SKM-1 treated with dmso at 0.1 percent for 144 hours (cell line): ENCODE data around the gene SPINK5.

Source experiments
- DNase-seq: peaks from one replicate; lab custom pipeline; 2025; ENCODE audit not compliant: unreplicated experiment; lab: John Stamatoyannopoulos, UW

SPINK5 gene

GRCh38 chr5:148090773-148091250 is 27.0 kb downstream of the SPINK5 start:
- DNase-seq = no peak

- DNase-seq = no peak
Observed at GRCh38 chr5:148091991-148092964, 28.5 kb downstream of the SPINK5 start.

GRCh38 chr5:148094336-148094735 is 30.6 kb downstream of the SPINK5 start:
- DNase-seq = no peak

DNA sequence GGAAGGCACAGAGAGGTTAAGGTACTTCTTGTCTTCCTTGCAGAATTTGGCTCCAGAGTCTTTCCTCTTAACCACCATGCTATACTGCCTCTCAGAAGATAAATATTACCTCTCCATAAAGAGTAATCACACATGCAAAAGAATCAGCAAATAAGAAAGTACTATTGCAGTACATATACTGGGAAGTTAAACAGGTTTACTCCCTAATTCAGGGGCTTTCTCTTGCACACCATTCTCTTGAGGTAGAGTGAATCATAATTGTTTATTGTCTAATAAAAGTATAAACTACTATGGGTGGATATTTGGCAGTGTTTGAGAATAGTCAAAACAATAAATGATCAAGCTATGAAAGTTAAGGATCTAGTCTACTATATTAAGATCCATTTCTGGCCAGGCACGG is 40.4 kb downstream of the SPINK5 start:
- no peak for DNase-seq

DNA sequence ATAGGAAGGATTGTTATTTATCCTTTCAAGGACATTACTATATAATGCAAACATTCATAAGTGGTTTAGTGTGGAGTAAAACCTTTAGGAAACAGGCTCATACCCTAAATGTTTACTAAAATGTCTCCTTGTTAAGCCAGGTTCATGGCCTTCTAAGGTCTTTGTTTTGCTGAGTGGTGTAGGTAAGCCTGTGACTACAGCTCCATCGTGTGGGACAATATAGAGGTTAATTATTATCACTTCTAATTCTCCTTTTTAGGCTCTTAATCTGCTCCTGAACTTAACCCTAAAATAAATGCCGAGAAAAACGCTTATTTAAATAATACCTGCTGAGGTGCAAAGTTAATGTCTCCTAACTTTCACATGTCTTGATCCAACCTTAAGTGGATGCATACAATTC is 43.8 kb downstream of the SPINK5 start:
- DNase-seq = no peak

DNA sequence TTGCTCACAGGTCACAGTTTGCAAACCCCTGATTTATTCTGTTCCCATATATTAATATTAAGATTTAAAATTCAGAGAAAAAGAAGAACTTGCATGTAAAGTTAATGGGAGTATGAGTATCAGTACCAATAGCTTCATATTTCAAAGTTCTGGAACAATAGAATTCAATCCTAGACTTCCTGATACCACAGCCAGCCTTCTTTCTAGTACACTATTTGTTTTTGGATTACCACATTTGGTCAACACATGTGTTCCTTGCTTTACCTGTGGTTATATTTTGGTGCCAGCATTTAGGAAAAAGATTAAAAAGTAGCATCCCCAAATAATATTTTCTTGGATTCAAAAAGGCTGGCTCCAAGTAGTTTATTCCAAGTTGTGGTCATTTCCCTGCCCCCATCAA is 49.5 kb downstream of the SPINK5 start:
- no peak for DNase-seq

GRCh38 chr5:148120317-148120716 is 56.5 kb downstream of the SPINK5 start:
- no peak for DNase-seq

- no peak for DNase-seq
Observed at GRCh38 chr5:148125641-148126040, 61.9 kb downstream of the SPINK5 start.

DNA sequence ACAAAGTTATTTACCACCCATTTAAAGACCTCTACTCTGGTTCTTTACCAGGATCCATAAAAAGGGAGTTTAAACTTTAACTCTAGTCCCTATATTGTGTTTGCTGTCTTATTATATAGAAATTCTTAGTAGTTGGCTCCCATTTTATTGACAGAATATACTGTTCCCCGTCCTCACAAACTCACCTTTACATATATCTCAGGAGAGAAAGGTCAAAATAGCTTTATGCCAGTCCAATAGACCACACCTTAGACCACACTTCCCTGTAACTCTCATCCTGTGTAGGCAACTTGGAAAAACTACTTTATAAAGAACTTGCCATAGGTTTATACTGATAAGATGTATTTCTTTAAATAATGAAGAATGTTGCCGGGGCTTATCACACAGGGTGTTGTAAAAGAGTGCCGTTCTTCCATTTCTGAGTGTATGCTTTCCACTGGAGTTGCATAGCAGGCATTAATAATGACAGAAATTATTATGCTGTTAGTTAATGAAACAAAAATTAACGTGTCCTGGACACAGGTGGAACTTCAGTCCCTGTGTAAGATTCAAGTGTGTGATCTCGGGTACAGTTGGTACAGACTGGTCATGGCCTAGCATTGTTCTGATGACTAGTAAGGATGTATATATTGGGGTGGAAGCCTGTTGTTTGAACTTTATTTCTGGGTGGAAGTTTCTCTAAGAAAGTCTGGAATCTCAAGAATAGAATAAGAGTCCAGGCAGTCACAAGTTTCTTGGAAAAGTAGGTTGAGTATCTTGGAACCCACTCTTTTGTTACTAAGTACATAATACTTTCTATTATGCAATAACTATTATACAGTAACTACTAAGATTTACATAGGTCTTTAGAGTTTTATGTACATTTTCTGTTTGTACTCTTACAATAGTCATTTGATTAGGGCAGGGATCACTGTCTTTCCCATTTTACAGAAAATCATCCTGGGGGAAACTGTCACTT is 71.6 kb downstream of the SPINK5 start:
- DNase-seq = no peak

DNA sequence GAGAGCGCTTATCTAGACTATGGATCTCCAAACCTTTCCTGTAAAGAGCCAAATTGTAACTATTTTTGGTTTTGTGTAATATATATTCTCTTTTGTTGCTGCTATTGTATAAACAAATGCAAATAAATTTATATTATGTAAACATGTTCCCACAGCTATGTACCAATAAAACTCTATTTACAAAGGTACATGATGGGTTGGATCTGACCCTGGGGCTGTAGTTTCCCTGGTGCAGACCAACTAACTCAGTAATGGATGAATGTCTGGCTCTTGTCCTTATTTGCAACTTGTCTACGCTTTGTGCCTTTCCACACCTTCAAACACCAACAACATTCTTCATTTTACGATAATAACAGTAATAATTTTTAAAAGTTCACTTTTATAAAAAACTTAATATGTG is 77.1 kb downstream of the SPINK5 start:
- no peak for DNase-seq

DNA sequence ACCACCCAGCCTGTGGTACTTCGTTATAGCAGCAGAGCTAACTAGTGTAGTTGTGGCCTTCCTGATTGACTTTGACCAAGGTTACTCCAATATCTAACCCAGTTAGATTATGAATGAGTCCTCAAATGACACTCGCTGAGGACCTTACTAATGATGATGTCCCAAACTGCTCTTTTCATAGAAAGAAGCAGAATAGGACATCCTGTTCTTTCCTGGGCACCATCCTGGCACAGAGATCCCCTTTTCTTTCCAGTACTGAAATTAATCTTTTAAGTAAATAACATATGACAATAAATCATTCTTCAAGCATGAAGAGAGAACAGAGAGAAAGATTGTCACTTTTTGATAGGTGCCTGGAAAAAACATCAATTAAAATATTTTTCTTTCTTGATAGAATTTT is 77.9 kb downstream of the SPINK5 start:
- no peak for DNase-seq

DNA sequence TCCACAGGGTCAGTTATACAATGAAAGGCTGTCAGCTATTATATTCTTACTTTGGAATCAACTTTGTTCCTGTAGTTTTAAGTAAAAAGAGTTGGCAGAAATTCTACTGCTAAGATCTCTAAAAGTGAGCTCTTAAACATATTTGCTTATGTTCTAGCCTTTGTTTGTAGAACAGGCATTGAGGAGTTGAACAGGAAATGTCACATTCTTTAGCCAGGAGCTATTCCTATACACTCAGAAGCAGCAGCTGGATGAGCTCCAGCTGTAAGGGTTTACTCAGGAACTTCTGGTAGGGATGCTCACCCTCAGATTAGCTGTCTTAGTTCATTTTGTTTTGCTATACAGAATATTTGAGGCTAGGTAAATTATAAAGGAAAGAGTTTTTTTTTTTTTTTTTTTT is 82.1 kb downstream of the SPINK5 start:
- DNase-seq = no peak

DNA sequence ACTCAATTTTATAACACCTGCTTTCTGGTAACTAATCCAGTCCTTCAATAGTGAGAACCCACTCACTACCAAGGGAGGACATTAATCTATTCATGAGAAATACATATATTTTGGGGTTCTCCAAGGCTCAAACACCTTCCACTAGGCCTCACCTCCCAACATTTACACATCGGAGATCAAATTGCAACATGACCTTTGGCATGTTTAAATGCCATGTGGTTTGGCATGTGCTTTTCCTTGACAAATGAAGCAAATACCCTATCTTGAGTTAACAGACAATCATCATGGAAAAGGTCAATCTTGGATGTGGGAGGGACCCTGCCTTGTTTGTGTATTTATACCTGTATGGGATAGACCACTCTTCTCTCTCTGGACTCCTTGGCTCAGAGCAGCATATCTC is 82.7 kb downstream of the SPINK5 start:
- DNase-seq = no peak

DNA sequence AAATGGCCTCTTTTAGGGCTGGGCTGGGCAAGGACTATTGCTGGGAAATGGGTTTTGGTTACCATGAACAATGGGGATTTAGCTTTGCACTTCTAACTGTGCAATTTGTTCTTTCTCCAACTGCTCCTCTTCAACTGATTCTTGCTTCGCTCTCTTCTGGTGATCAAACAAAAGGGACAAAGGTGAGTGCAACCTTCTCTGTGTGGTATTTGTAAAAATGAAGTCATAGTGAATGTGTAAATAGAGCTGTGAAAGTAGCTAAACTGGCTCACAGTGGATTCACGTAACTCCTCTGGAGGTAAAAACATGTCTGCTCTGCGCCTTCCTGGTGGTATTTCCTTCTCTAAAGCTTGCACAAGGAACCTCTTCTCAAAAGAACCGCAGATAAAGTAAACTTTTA is 83.6 kb downstream of the SPINK5 start:
- DNase-seq = no peak

GRCh38 chr5:148151872-148152271 is 88.1 kb downstream of the SPINK5 start:
- DNase-seq = no peak

DNA sequence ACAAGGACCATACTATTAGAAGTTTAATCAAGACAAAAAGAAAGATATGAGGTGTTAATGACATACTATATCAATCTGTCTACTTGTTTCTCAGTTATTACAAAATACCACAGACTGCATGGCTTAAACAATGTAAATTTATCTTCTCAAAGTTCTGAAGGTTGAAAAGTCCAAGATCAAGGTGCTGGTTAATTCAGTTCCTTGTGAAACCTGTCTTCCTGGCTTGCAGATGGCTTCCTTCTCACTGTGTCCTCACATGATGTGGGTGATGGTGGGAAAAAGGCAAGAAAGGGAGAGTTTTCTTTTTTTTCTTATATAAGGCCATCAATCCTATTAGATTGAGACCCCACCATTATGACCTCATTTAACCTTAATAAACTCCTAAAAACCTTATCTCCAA is 89.0 kb downstream of the SPINK5 start:
- DNase-seq = no peak

DNA sequence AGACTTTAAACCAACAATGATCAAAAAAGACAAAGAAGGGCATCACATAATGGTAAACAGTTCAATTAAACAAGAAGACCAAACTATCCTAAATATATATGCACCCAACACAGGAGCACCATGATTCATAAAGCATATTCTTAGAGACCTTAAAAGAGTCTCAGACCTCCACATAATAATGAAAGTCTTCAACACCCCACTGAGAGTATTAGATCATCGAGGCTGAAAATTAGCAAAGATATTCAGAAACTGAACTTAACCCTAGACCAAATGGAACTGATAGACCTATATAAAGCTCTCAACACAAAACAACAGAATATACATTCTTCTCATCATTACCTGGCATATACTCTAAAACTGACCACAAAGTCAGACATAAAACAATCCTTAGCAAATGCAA is 92.8 kb downstream of the SPINK5 start:
- no peak for DNase-seq

DNA sequence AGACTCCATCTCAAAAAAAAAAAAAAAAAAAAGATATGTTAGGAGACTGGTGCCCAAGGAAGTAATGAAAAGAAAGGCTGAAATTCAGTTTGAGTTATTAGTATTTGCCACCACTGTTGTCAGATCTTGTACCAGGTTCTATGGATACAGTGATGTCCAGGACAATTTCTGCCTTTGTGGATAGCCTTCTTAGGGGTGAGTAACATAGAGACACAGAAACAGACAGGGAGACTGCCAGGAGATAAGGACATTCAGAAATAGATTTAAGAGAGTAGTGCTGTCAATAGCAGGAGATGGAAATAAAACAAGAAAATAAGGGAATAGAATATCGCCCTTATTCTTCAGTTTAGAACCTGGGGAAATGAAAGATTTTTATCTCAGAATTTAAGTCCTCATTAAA is 98.3 kb downstream of the SPINK5 start:
- no peak for DNase-seq

GRCh38 chr5:148163345-148163744 is 99.6 kb downstream of the SPINK5 start:
- DNase-seq = no peak

DNA sequence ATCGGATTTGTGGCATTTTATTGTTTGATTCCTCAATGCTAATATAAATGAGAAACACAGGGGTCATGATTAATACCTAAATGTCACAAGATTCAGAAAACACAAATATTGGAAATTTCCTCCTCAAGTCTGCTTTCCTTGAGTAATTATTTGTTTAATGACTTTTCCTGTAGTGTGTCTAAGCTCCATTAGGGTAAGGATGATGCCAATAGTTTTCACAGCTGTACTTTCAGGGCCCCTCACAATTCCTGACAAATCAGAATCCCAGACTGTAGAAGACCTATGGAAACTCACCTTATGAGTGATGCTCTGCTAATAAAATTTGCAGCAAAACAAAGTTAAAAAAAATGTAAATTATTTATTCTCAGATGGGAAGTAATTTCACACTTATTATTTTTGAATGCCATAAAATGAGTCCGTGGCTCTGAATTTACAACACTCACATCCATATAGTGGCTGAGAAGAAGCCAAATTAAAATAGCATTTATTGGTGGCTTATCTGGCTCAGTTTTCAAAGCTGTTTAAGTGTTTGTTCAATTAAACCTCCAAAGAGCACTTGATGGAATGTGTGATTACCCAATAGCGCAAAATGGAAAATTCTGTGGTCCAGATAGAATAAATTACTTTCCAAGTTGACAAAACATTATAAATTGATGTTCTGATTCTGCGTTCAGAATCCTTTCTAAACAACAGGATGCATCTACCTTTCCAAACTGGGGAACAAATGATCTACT is 102.9 kb downstream of the SPINK5 start:
- no peak for DNase-seq

DNA sequence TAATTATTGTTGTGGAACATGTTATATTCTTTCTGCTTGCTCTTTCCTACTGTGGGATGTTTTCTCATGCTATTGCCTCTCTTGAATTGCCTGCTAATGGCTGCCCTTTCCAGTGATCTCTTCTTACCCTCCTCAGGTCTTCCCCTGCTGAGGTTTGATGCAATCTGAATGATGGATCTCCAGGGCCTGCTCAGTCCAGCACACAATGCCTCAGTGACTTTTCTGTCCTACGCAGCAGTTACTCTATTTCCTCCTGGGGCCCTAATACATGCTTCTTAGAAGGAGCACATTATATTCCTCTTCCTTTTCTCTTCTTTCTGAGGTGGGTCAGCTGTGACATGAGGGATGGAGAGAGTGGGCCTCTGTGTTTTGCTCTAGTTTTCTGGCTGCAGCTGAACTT is 104.5 kb downstream of the SPINK5 start, which contains the start of gene SPINK14:
SPINK14 (plus strand) TSS at position 301 of the 400 bp plus-strand sequence. CDS start 1,187 bp downstream, outside the sequence.
- DNase-seq = no peak
